Ammon's horn (tissue), 1 donor: ENCODE measurements around the gene ZNF648.
"Not testable (repeated sequence)": the region's sequence is repeated elsewhere in the genome, so short reads cannot be mapped to it uniquely, and the experiment has no call there.

Source experiments
- DNase-seq: peaks from one replicate; pipeline ENCODE4 v3.0.0-alpha.2; 2016; ENCODE audit warnings: low spot score

ZNF648 gene, protein sequence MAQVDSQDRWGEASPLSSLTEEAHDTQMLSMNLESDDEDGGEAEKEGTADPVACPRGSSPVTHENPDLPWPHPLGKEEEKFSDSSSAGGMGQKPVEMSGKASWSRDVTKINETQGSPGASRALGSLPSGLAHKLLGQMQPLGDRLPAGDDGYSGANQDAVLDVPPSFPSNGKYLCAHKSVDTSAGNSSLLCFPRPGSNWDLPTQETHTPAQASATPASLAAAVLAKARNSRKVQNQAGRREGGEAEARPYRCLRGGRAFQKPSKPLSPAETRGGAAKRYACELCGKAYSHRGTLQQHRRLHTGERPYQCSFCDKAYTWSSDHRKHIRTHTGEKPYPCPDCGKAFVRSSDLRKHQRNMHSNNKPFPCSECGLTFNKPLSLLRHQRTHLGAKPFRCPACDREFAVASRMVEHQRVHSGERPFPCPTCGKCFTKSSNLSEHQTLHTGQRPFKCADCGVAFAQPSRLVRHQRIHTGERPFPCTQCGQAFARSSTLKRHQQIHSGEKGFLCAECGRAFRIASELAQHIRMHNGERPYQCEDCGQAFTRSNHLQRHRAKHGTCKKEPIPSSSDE

GRCh38 chr1:182061594-182061993 lies at the start of gene ZNF648:
TSS of gene ZNF648 (minus strand) at chr1:182061712. CDS start at chr1:182058010, 3,702 bp downstream.
- no peak for DNase-seq

- DNase-seq, result no peak
These were observed 49.1 kb upstream of the ZNF648 start for GRCh38 chr1:182110635-182111034.

- no peak for DNase-seq
These were observed 48.3 kb upstream of the ZNF648 start for GRCh38 chr1:182109771-182110170.

- DNase-seq, result no peak
These were observed 45.7 kb upstream of the ZNF648 start for GRCh38 chr1:182107209-182107608.

GRCh38 chr1:182102043-182102416 lies 40.5 kb upstream of the ZNF648 start:
- DNase-seq, result no peak

GRCh38 chr1:182101415-182102042 lies 40.0 kb upstream of the ZNF648 start:
- no peak for DNase-seq

DNA sequence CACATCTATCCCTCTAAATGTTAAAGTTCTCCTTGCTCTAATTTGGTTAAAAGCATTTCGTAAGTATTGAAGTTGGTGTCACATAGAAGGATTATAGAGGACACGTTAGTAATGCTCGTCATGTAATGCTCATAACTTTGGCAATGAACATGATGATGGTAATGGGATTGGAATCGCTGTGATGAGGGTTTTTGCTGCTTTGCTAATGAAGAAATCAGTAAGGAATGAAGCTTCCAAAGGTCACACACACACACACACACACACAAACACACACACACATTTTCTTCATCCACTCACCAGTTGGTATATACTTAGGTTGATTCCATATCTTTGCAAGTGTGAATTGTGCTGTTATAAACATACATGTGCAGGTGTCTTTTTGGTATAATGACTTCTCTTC lies 36.8 kb upstream of the ZNF648 start:
- DNase-seq, result no peak

DNA sequence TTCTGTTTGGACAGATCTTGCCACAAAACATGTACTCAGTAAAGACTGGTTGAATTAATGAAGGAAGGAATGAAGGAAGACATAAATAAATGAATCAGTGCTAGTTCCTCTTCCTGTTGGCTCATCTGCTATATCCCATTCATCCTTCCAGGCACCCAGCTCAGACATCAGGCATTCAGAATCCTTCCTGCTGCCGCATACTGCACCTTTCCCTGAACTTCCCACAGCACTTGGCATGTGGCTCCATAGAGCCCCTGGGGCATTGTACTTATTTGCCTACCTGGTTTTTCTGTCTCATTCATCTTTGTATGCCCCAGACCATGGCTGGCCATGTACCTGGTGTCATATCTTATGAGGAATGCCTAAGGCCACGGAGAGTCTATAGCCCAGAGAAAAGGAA lies 34.4 kb upstream of the ZNF648 start:
- DNase-seq, result no peak

DNA sequence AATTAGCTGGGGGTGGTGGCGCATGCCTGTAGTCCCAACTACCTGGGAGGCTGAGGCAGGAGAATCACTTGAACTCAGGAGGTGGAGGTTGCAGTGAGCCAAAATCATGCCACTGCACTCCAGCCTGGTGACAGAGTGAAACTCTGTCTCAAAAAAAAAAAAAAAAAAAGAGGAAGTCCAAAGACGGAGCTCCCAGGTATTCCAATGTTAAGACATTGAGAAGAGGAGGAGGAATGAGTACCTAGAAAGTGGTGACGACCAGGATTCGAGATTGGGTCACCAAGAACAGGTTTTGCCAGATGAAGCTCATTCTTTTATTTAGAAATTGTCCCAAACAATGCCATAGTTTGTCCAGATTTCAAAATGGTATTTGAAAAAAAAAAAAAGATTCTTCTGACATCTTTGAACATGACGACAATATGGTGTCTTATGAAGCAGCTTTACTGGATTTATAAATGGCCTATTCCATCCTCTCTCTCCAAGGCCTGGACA lies 33.0 kb upstream of the ZNF648 start:
- DNase-seq, result not testable (repeated sequence)

DNA sequence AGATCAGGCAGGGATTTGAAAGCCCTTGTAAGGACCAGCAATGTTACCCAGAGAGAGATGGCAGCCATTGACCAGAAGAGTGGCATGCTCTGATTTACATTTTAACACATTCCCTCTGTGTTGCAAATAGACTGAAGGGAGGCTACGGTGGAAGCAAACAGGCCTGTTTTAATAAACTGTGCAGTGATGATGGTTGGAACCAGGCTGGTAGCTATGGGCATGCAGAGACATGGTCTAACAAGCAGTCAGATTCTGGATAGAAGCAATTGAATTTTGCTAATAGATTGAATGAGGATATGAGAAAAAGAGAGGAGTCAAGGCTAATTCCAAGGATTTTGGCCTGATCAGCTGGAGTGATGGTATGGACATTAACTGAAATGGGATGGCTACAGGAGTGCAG lies 32.3 kb upstream of the ZNF648 start:
- DNase-seq, result no peak

DNA sequence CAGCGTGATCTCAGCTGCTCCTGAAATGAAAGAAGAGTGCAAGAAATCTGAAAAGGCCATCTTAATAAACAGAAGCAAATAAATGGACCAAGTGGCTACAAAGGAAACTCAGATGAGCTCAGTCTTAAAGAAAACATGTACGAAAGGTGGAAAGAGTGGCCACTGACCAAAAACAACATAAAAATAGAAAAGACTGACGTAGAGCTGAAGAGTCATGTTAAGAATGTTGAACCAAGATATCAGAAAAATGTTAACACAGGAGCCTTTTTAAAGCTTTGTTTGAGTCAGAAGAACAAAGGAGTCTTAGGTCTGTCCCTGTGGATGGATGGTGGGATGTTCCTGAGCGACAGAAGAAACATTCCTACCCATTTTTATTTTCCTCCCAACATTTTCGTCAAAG lies 30.8 kb upstream of the ZNF648 start:
- DNase-seq, result no peak

DNA sequence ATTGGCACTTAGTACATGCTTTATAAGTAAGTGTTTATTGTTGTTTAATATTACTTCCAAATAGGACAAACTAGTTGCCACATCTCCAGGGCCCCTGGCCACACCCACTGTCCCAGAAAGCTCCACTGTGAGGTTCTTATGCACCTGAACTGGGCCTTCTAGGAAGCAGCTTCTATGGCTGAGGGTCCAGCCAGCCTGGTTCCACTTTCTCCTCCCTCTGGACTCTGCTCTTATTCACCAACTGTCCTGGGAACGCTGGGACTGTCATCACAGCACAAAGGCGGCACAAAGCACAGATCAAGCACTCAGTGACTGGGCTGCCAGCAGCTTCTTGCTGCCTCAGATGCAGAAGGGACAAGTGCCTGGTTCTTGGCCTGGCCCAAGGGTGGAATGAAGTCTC lies 29.6 kb upstream of the ZNF648 start:
- no peak for DNase-seq

DNA sequence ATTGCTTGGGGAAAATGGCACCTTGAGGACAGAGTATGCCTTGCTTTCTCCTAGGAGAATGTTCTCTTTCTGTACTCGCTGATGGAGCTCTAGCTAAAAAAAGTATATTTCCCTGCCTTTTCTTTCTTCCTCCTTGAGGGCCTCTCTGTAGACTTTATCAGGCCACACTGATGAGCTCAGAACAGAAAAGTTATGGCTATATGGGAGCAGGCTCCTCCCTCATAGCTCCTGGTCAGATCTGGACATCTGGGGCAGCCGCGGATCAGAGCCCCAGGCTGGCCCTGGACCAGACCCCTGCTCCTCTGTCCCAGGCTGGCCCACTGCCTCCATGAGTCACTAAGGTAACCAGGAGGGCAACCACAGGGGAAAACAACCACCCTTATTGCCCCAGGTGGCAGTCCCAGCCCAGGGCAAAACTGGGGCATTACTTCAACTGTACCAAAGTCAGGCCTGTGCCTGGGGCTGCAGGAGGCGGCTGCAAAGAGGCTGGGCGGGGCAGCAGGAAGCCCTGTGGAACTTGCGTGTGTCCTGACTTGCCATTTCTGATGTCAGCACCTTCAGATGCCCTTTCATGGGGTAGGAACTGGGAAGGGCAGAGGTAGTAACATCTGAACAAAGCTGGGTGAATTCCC lies 26.3 kb upstream of the ZNF648 start:
- DNase-seq, result no peak

GRCh38 chr1:182087304-182087703 lies 25.8 kb upstream of the ZNF648 start:
- no peak for DNase-seq

- no peak for DNase-seq
These were observed 25.1 kb upstream of the ZNF648 start for GRCh38 chr1:182086620-182087019.

GRCh38 chr1:182086136-182086535 lies 24.6 kb upstream of the ZNF648 start:
- no peak for DNase-seq

GRCh38 chr1:182085726-182086125 lies 24.2 kb upstream of the ZNF648 start:
- DNase-seq, result no peak

GRCh38 chr1:182084487-182085316 lies 23.2 kb upstream of the ZNF648 start:
- DNase-seq, result peak; percentile 95

DNA sequence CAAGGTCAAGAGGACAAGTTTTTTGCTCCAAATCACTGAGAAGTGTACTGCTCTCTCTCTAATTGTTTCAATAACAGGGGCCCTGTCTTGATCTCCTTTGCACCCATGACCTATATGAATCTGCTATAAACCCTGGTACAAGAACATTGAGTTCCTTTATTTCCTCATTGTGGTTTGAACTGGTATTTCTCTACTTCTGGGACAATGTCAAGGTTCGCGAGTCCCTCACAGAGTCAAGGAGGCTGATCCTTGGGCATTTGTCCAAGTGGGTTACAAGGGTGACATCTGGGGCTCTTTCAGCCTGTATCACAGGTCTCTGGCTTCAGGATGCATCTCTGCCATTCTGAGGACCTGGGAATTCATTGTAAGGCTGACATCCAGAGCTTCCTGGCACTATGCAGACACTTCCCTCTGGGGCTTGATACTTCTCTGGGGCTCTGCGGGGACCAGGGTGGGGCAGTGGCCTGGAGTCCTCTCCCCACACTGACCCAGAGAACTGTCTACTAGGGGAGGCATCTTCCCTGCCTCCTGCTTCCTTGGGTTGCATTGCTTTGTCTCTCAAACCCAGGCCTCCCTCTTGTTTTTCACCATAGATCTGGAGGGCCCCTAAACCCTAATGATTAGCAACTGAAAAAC lies 22.5 kb upstream of the ZNF648 start:
- no peak for DNase-seq

- DNase-seq, result peak; percentile 78
These were observed 19.6 kb upstream of the ZNF648 start for GRCh38 chr1:182080955-182081582.

GRCh38 chr1:182080040-182080439 lies 18.5 kb upstream of the ZNF648 start:
- no peak for DNase-seq
